Suprapubic skin (tissue), 4 donors: ENCODE data around the gene NAP1L4. TPM values are rescaled to one million over a fixed set of nuclear protein-coding genes. Genes with fewer than 3 reads are reported as not detected.

Source experiments
- DNase-seq, 2 donors: peaks; one replicate each; pipeline ENCODE4 v3.0.0-alpha.2; 2019; ENCODE audit warnings: low spot score in 2 of 2
- H3K27ac ChIP-seq: fragments of 200-600 bp; sonication (generic); one replicate; pipeline ENCODE4 v1.5.1; 2019
- H3K27me3 ChIP-seq: fragments of 200-600 bp; sonication (generic); one replicate; pipeline ENCODE4 v1.5.1; 2019
- H3K36me3 ChIP-seq: fragments of 200-600 bp; sonication (generic); one replicate; pipeline ENCODE4 v1.5.1; 2019
- H3K4me1 ChIP-seq: fragments of 200-600 bp; sonication (generic); one replicate; pipeline ENCODE4 v1.5.1; 2019
- H3K4me3 ChIP-seq: fragments of 200-600 bp; sonication (generic); one replicate; pipeline ENCODE4 v1.5.1; 2019; ENCODE audit warnings: mild to moderate bottlenecking
- H3K9me3 ChIP-seq: fragments of 200-600 bp; sonication (generic); one replicate; pipeline ENCODE4 v1.5.1; 2019
- CTCF ChIP-seq, 2 donors: fragments of 200-600 bp in 1 of 2; fragments of 450-650 bp in 1 of 2; sonication (generic) in 1 of 2; IDR thresholded peaks; one replicate each; pipeline ENCODE4 v1.5.1; 2016 to 2019; ENCODE audit warnings: antibody characterized with exemption in 2 of 2, mild to moderate bottlenecking in 1 of 2, moderate library complexity in 1 of 2
- EP300 ChIP-seq: sonication (generic); formaldehyde crosslinking; IDR thresholded peaks from one replicate; pipeline ENCODE4 v1.6.1; 2017; ENCODE audit warnings: antibody characterized with exemption
- POLR2A ChIP-seq, 2 donors: fragments of 450-650 bp; IDR thresholded peaks; one replicate each; pipeline ENCODE4 v1.6.1; 2017; ENCODE audit warnings: antibody characterized with exemption in 2 of 2, mild to moderate bottlenecking in 2 of 2, moderate library complexity in 2 of 2
- POLR2AphosphoS5 ChIP-seq, 3 donors: sonication (generic); formaldehyde crosslinking; IDR thresholded peaks; one replicate each; pipeline ENCODE4 v1.6.1; 2017; ENCODE audit warnings: antibody characterized with exemption in 3 of 3
- WGBS: methylation state at CpG from one replicate; pipeline ENCODE4 v1.1.5; 2018; 5-methylcytosine and 5-hydroxymethylcytosine counted together
- total RNA-seq, 4 donors: library from RNA; depleted of rRNA; stranded (reverse); fragments of >200 nt; gene quantifications; one replicate each; pipeline ENCODE4 v1.1.0, GENCODE V29; 2016

The NAP1L4 gene
- total RNA-seq, 4 donors from 2014 or later = 70.7 to 150 (median 97.5) TPM

GRCh38 chr11:2929531-2929949, 62.6 kb downstream of the NAP1L4 start:
- no peaks in the 10 kb centered on the region for H3K27me3 ChIP-seq
- DNase-seq = peak in 1 of 2 donors; percentile 85
- WGBS = 10% methylated on average over 2 of the region's 48 CpGs
- H3K27ac ChIP-seq = peak overlapping the region; percentile 72
- H3K4me3 ChIP-seq = peak overlapping the region; percentile 68
- peaks cover 56% of the 10 kb centered on the region for H3K4me1 ChIP-seq
- H3K36me3 ChIP-seq = no peaks in the 10 kb centered on the region
- no peak for TF ChIP-seq EP300
- no peak for TF ChIP-seq POLR2A (IDR thresholded peaks at IDR 0.05)
- H3K9me3 ChIP-seq = no peaks in the 10 kb centered on the region

GRCh38 chr11:2928605-2929530, 63.3 kb downstream of the NAP1L4 start, which contains the start of gene PHLDA2:
Gene PHLDA2, minus strand, starts transcription at chr11:2929420. Its CDS starts 56 bp downstream, at chr11:2929364.
- no peaks in the 10 kb centered on the region for H3K27me3 ChIP-seq
- DNase-seq = no peak

GRCh38 chr11:2927851-2928604, 64.1 kb downstream of the NAP1L4 start:
- H3K4me1 ChIP-seq = peaks cover 58% of the 10 kb centered on the region
- peak overlapping the region; percentile 72 for H3K27ac ChIP-seq
- DNase-seq = no peak
- 38% methylated on average over 25 of the region's 25 CpGs for WGBS
- no peaks in the 10 kb centered on the region for H3K27me3 ChIP-seq
- TF ChIP-seq CTCF (IDR thresholded peaks at IDR 0.05) = no peak
- no peak for TF ChIP-seq EP300
- H3K4me3 ChIP-seq = peak overlapping the region; percentile 68
- no peaks in the 10 kb centered on the region for H3K9me3 ChIP-seq
- no peaks in the 10 kb centered on the region for H3K36me3 ChIP-seq

More at GRCh38 chr11:2928605-2929530, 63.3 kb downstream of the NAP1L4 start, which contains the start of gene PHLDA2:
- WGBS = 1% methylated on average over 42 of the region's 113 CpGs
- Histone ChIP-seq H3K4me1 (peaks cover 62% of the 10 kb centered on the region), H3K4me3 (peak within 1 kb of the TSS; percentile 68), H3K36me3 (no peaks in the 10 kb centered on the region), H3K9me3 (no peaks in the 10 kb centered on the region), H3K27ac (peak within 1 kb of the TSS; percentile 72)
- TF ChIP-seq CTCF (IDR thresholded peaks at IDR 0.05) (no peak), EP300 (no peak), POLR2AphosphoS5 (IDR thresholded peaks at IDR 0.05) (peak in 1 of 3 donors; percentile 36), POLR2A (IDR thresholded peaks at IDR 0.05) (peak in 1 of 2 donors; percentile 39)

GRCh38 chr11:2927121-2927800, 64.9 kb downstream of the NAP1L4 start:
- H3K27ac ChIP-seq = no peak overlapping the region
- 90% methylated on average over 11 of the region's 12 CpGs for WGBS
- H3K27me3 ChIP-seq = no peaks in the 10 kb centered on the region

More at GRCh38 chr11:2927121-2927800, 64.9 kb downstream of the NAP1L4 start:
- DNase-seq = no peak
- TF ChIP-seq EP300 = no peak
- TF ChIP-seq POLR2AphosphoS5 (IDR thresholded peaks at IDR 0.05) = no peak
- TF ChIP-seq POLR2A (IDR thresholded peaks at IDR 0.05) = no peak
- no peak for TF ChIP-seq CTCF (IDR thresholded peaks at IDR 0.05)
- Histone ChIP-seq H3K4me1 (peaks cover 53% of the 10 kb centered on the region), H3K9me3 (no peaks in the 10 kb centered on the region), H3K36me3 (no peaks in the 10 kb centered on the region), H3K4me3 (no peak overlapping the region)
